Kidney glomerular epithelial cell (primary cell): Measurements from ENCODE around the gene CBX8.

Source experiments
- DNase-seq: peaks from one replicate; lab custom pipeline; 2025; lab: John Stamatoyannopoulos, UW

The CBX8 gene

DNA sequence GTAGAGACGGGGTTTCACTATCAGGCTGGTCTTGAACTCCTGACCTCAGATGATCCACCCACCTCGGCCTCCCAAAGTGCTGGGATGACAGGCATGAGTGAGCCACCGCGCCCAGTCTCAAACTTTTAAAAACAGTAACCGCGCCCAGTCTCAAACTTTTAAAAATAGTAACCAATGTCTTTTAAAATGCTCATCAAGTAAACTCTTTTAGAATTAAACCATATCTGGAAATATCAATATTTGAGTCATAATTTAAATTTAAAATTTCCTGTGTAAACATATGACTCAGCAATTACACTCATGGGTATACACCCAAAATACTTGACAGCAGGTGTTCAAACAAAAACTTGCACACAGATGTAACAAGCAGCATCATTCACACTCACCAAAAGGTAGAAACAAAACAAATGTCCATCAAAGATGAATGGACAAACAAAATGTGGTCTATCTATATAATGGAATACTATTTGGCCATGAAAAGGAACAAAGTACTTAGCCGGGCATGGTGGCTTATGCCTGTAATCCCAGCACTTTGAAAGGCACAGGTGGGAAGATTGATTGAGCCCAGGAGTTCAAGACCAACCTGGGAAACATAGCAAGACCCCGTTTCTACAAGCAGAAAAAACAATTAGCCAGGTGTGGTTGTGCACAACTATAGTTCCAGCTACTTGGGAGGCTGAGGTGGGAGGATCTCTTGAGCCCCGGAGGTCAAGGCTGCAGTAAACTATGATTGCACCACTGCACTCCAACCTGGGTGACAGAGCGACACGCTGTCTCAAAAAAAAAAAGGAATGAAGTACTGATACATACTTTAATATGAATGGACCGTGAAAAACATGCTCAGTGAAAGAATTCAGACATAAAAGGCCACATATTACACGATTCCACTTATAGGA is 46.0 kb downstream of the CBX8 start:
- DNase-seq: no peak

DNA sequence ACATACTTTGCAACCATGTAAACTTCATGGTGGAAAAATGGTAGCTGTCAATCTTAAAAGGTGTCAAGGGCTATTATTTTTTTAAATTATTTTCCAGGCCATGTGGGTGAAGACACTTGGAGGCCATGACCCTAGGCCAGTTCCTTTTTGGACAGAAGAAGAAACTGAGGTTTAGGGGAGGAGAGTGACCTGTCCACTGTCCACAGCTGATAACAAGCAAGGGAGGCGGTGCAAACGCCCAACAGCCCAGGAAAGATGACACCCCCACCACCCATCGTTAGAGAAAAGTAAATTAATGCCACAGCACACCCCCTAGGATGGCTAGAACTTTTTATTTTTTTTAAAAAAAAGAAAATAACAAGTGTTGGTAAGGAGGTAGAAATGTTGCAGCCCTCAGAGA is 46.9 kb downstream of the CBX8 start:
- no peak for DNase-seq

DNA sequence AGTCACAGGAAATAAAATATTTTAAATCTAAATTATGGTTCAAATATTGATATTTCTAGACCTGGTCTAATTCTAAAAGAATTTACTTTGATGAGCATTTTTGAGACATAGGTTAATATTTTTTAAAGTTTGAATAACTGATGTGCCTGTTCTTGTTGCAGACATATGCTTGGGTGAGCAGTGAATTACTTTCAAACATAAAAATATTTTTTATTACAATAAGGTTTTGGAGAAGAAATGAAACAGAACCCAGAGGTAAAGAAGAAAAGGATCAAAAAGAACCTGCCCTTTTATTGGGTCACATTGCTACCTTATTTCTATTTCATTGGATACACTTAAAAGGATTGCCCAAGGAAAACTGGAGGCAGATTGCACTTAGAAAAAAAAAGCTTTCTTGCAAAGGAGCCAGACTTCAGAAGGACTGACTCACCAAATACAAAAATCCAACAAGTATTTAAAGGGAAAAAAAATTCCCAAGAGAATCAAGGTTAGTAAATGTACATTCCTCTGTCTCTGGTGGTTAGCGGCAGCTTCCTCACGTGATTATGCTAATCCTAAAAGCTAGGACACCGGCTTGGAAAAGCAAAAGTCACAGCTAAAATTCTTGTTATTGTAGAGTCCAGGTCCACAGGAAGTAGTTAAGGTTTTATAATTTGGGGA is 47.6 kb downstream of the CBX8 start:
- peak; percentile 3 for DNase-seq

DNA sequence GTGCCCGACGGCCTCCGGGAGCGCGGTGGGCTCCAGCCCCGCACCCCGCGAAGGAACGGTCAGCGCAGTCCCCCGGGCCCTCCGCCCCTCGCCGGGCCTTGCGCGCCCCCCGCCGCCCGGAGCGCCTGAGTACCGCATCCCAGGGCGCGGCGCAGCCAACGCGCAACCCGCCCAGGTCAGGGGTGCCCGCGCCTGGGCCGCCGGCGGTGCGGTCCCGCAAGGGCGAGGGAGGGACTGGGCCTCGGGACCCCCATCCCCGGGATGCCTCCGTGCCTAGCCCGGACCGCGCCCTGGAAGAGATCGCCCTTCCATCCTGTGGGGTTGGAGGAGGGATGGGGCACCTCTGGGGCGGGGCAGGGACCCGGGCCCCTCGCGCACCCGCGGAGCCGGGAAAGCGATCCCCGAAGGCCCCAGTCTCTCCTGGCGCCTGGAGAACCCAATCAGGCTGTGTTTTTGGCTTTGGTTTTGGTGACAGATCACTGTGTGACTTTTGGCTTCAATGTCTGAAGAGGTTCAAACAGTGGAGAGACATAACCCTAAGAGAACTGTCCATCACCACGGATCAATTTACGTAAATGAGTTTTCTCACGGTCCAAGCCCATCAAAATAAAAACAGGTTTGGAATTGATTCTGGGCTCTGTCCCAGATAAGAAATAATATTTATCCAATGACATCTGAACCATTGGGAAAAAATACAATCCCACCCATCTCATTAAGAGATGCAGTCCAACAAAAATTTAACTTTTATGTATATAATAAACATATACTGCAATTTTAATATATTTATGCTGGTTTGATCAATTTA is 48.4 kb downstream of the CBX8 start:
- no peak for DNase-seq

DNA sequence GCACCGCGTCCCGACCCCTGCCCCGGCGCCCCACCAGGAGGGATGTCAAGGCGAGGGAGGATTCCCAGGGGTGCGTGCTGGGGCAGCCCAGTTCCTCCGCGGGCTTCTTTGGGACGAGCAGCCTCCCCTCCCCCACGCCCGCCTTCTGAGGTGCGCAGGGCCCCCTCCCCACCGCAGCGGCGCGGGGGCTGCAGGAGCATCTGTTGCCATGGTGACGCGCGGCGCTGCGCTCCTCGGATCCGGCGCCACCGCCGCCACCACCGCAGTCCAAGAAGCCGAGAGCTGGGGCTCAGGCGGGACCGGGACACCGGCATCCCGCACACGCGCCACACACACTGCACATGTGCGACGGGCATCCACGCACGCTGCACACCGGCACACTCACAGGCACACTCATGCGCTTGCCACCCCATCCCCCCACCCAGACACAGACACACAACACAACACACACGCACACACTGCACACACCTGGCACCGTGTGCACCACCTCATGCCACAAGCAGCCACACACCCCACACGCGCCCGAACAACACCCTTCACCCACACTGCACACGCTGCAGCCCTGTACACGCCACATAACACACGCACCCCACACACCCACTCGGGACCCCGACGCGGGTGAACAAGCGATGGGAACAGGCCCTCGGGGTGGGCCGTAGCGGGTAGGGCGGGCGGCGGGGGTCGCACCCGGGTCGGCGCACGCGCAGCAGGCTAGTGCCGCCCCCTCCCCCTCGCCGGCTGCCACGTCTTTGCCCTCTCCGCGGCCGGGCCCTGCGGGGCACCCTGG is 49.2 kb downstream of the CBX8 start:
- no peak for DNase-seq

DNA sequence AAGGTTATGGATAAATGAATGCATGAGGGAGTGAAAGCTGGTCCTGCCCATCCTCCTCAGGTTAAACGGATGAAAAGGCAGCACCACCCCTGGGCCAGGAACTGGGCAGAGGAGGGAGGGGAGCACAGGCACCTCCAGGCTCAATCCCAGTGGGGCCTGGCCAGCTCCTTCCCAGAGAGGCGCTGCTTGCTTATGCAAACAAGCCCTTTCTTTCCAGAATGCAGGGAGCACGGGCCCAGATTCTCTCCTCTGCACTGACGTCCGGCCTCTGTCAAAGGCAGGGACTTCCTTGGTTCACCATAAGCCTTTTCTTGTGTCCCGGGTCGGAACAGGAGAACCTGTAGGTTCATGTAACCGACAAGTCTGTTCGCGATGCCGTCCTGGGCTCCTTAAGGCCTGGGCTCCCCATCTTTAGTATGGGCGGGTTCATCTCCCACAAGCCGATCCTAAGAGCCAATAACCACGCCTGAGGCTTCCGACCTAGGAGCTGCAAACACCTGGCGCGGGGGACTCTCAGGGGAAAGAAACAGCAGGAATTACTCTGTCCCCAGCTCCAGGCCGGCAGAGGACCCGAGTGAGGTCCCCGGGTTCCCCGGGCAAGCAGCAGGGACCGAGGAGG is 49.9 kb downstream of the CBX8 start:
- DNase-seq: no peak

DNA sequence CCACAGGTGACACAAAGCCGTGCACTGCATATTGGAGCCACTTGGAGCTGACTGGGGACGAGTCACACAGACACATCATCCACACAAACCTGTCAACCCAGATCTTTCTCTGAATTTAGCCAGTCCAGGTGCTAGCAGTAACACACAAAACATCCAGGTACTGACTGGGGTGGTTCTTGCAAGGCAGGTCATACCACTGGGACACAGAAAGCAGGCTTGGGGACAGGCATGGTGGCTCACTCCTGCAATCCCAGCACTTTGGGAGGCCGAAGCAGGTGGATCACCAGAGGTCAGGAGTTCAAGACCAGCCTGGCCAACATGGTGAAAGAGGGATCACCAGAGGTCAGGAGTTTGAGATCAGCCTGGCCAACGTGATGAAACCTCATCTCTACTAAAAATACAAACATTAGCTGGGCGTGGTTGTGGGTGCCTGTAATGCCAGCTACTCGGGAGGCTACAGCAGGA is 51.2 kb downstream of the CBX8 start:
- DNase-seq: no peak

DNA sequence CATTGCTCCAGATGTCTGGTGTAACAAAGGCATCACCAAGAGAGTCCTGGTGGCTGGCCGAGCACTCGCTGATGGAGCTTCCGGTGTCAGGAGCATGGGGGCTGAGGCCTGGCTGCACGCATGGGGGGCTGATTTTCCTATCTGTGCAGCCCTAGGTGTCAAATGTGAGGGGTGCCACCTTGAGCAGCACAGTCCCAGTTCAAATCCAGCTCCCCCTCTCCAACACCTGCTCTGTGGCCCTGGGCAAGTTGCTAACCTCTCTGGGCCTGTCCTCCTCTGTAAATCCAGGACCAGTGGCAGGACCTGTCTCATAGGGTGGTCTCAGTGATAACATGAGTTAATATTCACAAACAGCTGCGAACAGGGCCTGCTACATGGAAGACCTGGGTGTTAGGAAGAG is 53.3 kb downstream of the CBX8 start:
- no peak for DNase-seq

DNA sequence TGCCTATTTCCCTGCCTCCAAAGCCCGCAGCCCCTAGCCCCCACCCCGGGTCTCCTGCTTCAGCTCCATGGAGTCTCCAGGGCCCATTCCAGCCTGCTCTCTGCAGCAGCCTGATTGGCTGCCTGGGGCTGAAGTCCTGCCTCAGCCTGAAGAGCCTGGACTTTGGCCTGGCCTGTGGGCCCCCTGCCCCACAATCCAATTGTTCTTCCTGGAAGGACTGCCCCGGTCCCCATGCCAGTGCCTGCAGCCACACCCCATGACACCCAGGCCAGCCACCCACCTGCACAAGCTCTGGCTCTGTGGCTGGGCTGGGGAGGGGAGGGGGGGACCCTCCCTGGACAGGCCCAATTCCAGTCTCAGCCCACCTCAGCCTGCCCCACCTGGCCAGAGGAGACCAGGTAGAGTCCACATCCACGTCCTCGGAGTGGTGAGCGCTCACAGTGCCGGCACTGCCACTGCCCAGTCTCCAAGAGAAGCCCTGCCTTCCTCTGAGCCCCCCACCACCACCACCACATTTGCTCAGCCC is 53.9 kb downstream of the CBX8 start:
- no peak for DNase-seq

DNA sequence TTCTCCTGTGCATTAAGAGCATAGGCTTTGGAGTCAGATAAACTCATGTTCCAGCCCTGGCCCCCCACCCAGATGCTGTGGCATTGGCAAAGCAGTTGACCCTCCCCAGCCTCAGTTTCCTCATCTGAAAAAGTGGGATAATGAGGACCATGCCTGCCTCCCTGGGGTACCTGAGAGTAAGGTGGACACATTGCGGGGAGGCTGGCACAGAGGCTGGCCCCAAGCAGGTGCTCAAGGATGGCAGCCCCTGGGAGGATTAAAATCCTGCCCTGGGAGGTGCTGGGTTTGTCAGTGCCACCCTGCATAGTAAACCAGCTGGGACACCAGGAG is 54.3 kb downstream of the CBX8 start:
- no peak for DNase-seq
